ENCODE results near the gene DDX27. TPM values are rescaled to one million over a fixed set of nuclear protein-coding genes. Genes with fewer than 3 reads are reported as not detected.

DDX27 gene
- total RNA-seq, 2 experiments from 2014 or later, result 65.4 to 67.6 TPM

GRCh38 chr20:49283703-49284625, 64.7 kb downstream of the DDX27 start:
- H3K27ac Mint-ChIP-seq, result peak overlapping the region; percentile 100
- H3K9me3 Mint-ChIP-seq, result peaks cover 61% of the 10 kb centered on the region
- peak overlapping the region; percentile 100 for H3K4me3 Mint-ChIP-seq
- H3K36me3 Mint-ChIP-seq, result peaks cover 100% of the 10 kb centered on the region
- H3K27me3 Mint-ChIP-seq, result peaks cover 61% of the 10 kb centered on the region
- no peak for DNase-seq
- peaks cover 87% of the 10 kb centered on the region for H3K4me1 Mint-ChIP-seq

- H3K4me3 Mint-ChIP-seq, result peak overlapping the region; percentile 100
- peaks cover 82% of the 10 kb centered on the region for H3K4me1 Mint-ChIP-seq
- peaks cover 99% of the 10 kb centered on the region for H3K36me3 Mint-ChIP-seq
- peak overlapping the region; percentile 100 for H3K27ac Mint-ChIP-seq
- no peak for DNase-seq
- peaks cover 58% of the 10 kb centered on the region for H3K9me3 Mint-ChIP-seq
- H3K27me3 Mint-ChIP-seq, result peaks cover 53% of the 10 kb centered on the region
Observed at GRCh38 chr20:49284818-49285217, 65.6 kb downstream of the DDX27 start.

- Mint-ChIP-seq H3K27ac (peak overlapping the region; percentile 100), H3K9me3 (peaks cover 56% of the 10 kb centered on the region), H3K27me3 (peaks cover 55% of the 10 kb centered on the region), H3K4me3 (peak overlapping the region; percentile 100), H3K4me1 (peaks cover 80% of the 10 kb centered on the region), H3K36me3 (peaks cover 99% of the 10 kb centered on the region)
- no peak for DNase-seq
Observed at GRCh38 chr20:49285233-49285668, 66.0 kb downstream of the DDX27 start.

GRCh38 chr20:49285813-49286494, 66.7 kb downstream of the DDX27 start:
- Mint-ChIP-seq H3K27me3 (peaks cover 48% of the 10 kb centered on the region), H3K4me1 (peaks cover 74% of the 10 kb centered on the region), H3K4me3 (peak overlapping the region; percentile 100), H3K9me3 (peaks cover 50% of the 10 kb centered on the region), H3K36me3 (peaks cover 97% of the 10 kb centered on the region), H3K27ac (peak overlapping the region; percentile 100)
- DNase-seq, result no peak

GRCh38 chr20:49286689-49287551, 67.7 kb downstream of the DDX27 start:
- peaks cover 40% of the 10 kb centered on the region for H3K9me3 Mint-ChIP-seq
- H3K36me3 Mint-ChIP-seq, result peaks cover 93% of the 10 kb centered on the region
- H3K27ac Mint-ChIP-seq, result peak overlapping the region; percentile 100
- H3K4me1 Mint-ChIP-seq, result peaks cover 64% of the 10 kb centered on the region
- peak overlapping the region; percentile 100 for H3K4me3 Mint-ChIP-seq
- peaks cover 38% of the 10 kb centered on the region for H3K27me3 Mint-ChIP-seq
- no peak for DNase-seq

- H3K36me3 Mint-ChIP-seq, result peaks cover 93% of the 10 kb centered on the region
- peaks cover 35% of the 10 kb centered on the region for H3K27me3 Mint-ChIP-seq
- H3K27ac Mint-ChIP-seq, result peak overlapping the region; percentile 100
- H3K4me1 Mint-ChIP-seq, result peaks cover 56% of the 10 kb centered on the region
- peak overlapping the region; percentile 100 for H3K4me3 Mint-ChIP-seq
- DNase-seq, result no peak
- H3K9me3 Mint-ChIP-seq, result peaks cover 32% of the 10 kb centered on the region
Observed at GRCh38 chr20:49287555-49288249, 68.5 kb downstream of the DDX27 start.

GRCh38 chr20:49288250-49288751, 69.1 kb downstream of the DDX27 start:
- Mint-ChIP-seq H3K27ac (peak overlapping the region; percentile 100), H3K36me3 (peaks cover 93% of the 10 kb centered on the region), H3K4me1 (peaks cover 52% of the 10 kb centered on the region), H3K9me3 (peaks cover 31% of the 10 kb centered on the region), H3K27me3 (peaks cover 29% of the 10 kb centered on the region), H3K4me3 (no peak overlapping the region)
- DNase-seq, result no peak

- no peak for DNase-seq
- H3K27ac Mint-ChIP-seq, result peak overlapping the region; percentile 100
- peaks cover 26% of the 10 kb centered on the region for H3K9me3 Mint-ChIP-seq
- H3K27me3 Mint-ChIP-seq, result peaks cover 21% of the 10 kb centered on the region
- H3K4me3 Mint-ChIP-seq, result peak overlapping the region; percentile 3
- peaks cover 92% of the 10 kb centered on the region for H3K36me3 Mint-ChIP-seq
- peaks cover 44% of the 10 kb centered on the region for H3K4me1 Mint-ChIP-seq
Observed at GRCh38 chr20:49288784-49289696, 69.8 kb downstream of the DDX27 start.

GRCh38 chr20:49290608-49291191, 71.5 kb downstream of the DDX27 start:
- H3K4me1 Mint-ChIP-seq, result peaks cover 30% of the 10 kb centered on the region
- H3K36me3 Mint-ChIP-seq, result peaks cover 79% of the 10 kb centered on the region
- H3K27ac Mint-ChIP-seq, result peak overlapping the region; percentile 82
- peaks cover 21% of the 10 kb centered on the region for H3K9me3 Mint-ChIP-seq
- H3K27me3 Mint-ChIP-seq, result peaks cover 14% of the 10 kb centered on the region
- DNase-seq, result no peak
- no peak overlapping the region for H3K4me3 Mint-ChIP-seq

- H3K27ac Mint-ChIP-seq, result peak overlapping the region; percentile 79
- peaks cover 76% of the 10 kb centered on the region for H3K36me3 Mint-ChIP-seq
- H3K9me3 Mint-ChIP-seq, result peaks cover 17% of the 10 kb centered on the region
- peaks cover 9% of the 10 kb centered on the region for H3K27me3 Mint-ChIP-seq
- no peak overlapping the region for H3K4me3 Mint-ChIP-seq
- no peak for DNase-seq
- peaks cover 25% of the 10 kb centered on the region for H3K4me1 Mint-ChIP-seq
Observed at GRCh38 chr20:49291200-49291599, 72.0 kb downstream of the DDX27 start.

GRCh38 chr20:49292010-49292409, 72.8 kb downstream of the DDX27 start:
- Mint-ChIP-seq H3K27ac (peak overlapping the region; percentile 50), H3K27me3 (peaks cover 9% of the 10 kb centered on the region), H3K4me3 (no peak overlapping the region), H3K4me1 (peaks cover 17% of the 10 kb centered on the region), H3K36me3 (peaks cover 73% of the 10 kb centered on the region), H3K9me3 (peaks cover 13% of the 10 kb centered on the region)
- DNase-seq, result no peak

GRCh38 chr20:49293122-49293521, 73.9 kb downstream of the DDX27 start:
- no peak for DNase-seq
- H3K9me3 Mint-ChIP-seq, result peaks cover 8% of the 10 kb centered on the region
- peaks cover 15% of the 10 kb centered on the region for H3K4me1 Mint-ChIP-seq
- no peak overlapping the region for H3K4me3 Mint-ChIP-seq
- peaks cover 66% of the 10 kb centered on the region for H3K36me3 Mint-ChIP-seq
- peaks cover 4% of the 10 kb centered on the region for H3K27me3 Mint-ChIP-seq
- no peak overlapping the region for H3K27ac Mint-ChIP-seq

Measured in activated naive CD8-positive, alpha-beta T cell treated with anti-CD3 and anti-CD28 coated beads for 36 hours (primary cell).